Smooth muscle cell of the pulmonary artery (primary cell): Measurements from ENCODE around the gene NUTM1. TPM values are rescaled to one million over a fixed set of nuclear protein-coding genes. Genes with fewer than 3 reads are reported as not detected.

ENCODE experiments used
- total RNA-seq: library from RNA; depleted of rRNA; stranded (reverse); fragments of >200 nt; gene quantifications from 2 replicates; pipeline ENCODE4 v1.2.3, GENCODE V29; 2014

NUTM1 gene, protein sequence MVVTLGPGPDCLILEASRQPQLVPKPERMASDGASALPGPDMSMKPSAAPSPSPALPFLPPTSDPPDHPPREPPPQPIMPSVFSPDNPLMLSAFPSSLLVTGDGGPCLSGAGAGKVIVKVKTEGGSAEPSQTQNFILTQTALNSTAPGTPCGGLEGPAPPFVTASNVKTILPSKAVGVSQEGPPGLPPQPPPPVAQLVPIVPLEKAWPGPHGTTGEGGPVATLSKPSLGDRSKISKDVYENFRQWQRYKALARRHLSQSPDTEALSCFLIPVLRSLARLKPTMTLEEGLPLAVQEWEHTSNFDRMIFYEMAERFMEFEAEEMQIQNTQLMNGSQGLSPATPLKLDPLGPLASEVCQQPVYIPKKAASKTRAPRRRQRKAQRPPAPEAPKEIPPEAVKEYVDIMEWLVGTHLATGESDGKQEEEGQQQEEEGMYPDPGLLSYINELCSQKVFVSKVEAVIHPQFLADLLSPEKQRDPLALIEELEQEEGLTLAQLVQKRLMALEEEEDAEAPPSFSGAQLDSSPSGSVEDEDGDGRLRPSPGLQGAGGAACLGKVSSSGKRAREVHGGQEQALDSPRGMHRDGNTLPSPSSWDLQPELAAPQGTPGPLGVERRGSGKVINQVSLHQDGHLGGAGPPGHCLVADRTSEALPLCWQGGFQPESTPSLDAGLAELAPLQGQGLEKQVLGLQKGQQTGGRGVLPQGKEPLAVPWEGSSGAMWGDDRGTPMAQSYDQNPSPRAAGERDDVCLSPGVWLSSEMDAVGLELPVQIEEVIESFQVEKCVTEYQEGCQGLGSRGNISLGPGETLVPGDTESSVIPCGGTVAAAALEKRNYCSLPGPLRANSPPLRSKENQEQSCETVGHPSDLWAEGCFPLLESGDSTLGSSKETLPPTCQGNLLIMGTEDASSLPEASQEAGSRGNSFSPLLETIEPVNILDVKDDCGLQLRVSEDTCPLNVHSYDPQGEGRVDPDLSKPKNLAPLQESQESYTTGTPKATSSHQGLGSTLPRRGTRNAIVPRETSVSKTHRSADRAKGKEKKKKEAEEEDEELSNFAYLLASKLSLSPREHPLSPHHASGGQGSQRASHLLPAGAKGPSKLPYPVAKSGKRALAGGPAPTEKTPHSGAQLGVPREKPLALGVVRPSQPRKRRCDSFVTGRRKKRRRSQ
- total RNA-seq = not detected in 2 replicates

DNA sequence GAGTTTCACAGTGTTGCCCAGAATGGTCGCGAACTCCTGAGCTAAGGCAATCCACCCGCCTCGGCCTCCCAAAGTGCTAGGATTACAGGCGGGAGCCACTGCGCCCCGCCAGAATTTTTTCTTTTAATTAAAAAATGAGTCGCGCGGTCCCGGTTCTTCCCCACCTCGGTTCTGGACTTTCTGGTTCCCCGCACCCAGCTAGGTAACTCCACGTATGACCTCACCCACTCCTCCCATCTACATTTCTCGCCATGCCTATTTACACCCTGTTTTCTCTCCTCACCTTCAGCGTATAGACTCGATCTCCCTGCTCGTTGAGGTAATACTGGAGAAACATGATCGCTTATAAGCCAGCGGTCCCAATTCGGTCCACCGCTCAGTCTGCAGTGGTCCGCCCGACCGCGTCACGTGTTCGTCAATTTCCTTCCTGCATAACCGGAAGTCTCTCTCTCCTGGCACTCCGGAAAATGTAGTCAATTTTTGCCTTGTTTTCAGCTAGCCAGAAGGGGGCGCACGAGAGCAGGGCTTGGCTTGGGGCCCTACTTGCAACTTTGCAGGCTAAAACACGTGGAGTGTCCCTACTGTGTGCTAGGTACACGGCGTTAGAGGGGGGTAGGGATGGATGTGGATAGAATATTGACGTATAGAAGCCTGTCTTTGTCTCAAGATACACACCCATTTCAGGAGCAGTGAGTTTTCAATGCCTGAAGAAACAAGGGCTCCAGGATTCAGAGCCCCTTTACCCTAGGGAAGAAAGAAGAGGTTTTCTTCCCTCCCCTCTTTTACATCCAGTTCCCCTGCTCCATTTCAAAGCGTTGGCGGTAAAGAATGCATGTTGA, at the start of gene NUTM1, which contains the start of gene NOP10:
TSS of gene NUTM1 (plus strand) at position 579 of the 839 bp plus-strand sequence. CDS start 382 bp downstream, outside the sequence.
TSS of gene NOP10 (minus strand) at position 400 of the 839 bp plus-strand sequence. CDS start at position 337, 63 bp downstream.

DNA sequence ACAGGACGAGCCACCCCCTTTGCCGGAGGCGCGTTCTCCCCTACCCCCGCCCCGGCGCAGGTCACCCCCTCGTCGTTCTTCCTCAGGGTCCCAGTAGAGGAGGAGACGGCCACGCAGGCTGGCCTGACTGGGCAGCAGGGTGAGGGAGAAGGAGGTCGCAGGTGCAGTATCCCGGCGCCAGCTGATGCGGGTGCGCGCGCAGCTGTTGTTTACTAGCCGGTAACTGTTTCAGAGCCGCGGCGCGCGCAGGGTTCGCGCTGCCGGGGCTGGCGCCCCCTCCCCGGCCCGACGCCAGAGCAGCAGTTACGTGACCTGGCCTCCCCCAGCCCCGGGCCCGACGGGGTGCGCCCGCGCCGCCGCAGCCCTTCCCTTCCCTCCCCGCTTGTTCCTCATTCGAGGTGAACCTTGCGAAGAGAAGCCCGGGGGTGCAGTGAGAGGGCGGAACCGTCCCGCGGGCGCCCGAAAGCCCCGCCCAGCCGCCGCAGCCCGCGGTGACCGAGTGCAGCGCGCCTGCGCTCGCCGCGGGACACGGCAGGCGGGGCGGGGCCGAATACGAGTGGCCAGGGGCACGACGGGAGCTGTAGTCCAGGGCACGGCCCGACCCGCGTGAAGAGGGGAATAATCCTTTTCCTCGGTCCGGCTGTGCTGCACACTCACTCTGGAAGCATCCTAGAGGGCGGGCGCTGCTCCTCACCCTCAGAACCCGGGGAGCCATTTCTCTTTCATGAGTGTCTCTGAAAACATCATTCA, 5.4 kb upstream of the NUTM1 start, which contains the start of gene SLC12A6:
TSS of gene SLC12A6 (minus strand) at position 225 of the 750 bp plus-strand sequence. CDS start 1,101 bp downstream, outside the sequence.

DNA sequence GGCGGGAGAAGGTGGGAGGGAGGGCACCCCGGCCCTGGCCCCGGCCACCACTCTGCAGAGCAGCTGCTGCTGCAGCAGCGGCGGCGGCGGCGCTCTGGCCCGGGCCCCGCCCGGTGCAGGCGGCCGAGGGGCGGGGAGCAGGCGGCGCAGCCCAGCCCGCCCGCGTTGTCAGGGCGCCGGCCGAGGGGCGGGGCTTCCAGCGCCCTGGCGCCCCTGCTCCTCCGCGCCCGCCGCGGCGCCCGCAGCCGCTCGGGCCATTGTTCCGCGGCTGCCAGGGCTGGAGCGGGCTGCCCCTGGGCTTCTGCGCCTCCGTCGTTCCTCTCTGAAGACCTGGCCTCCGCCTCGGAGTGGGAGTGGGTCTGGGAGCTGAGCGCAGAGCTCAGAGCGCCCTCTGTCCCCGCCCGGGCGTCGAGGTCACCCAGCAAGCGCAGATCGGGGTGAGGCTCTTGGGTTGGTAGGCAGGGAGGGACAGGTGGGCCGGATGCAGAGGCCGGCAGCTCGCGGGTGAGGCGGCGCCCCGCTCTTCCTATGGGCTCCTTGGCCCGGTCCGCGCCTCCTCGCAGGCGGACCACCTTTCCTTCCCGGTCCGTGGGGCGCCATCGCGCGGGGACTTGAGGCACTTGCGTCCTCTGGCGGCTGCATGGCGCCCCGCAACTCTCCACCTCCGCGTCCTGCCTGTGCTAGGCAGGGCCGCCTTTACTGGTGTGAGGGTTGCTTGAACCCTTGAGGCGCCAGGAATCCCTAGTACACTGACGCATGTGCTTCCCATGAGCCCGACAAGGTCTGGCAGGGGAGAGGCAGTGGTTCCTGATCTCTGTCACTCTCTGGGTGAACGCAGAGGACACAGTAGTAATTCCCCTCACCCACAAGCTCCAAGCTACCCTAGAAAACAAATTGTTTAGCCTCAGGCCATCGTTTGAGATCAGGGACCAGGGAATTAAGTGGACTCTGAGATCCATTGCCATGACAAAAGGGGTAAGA, 24.3 kb downstream of the NUTM1 start, which contains the start of gene LPCAT4:
TSS of gene LPCAT4 (minus strand) at position 96 of the 981 bp plus-strand sequence. CDS start 96 bp downstream, outside the sequence.

Other genes with a start within 250 kb of the NUTM1 start
- 60.2 and 62.6 TPM in 2 replicates for gene EMC7, start 241.5 kb upstream of the NUTM1 start, total RNA-seq
- 3.6 and 3.9 TPM in 2 replicates for gene PGBD4, start 241.2 kb upstream of the NUTM1 start, total RNA-seq
- 31.6 and 35.9 TPM in 2 replicates for gene KATNBL1, start 133.2 kb upstream of the NUTM1 start, total RNA-seq
- gene EMC4, start 118.3 kb upstream of the NUTM1 start, total RNA-seq = 155 and 182 TPM in 2 replicates
- gene SLC12A6, start 5.5 kb upstream of the NUTM1 start, total RNA-seq = 42.4 and 46.1 TPM in 2 replicates
- 132 and 166 TPM in 2 replicates for gene NOP10, start 179 bp upstream of the NUTM1 start, total RNA-seq
- gene LPCAT4, start 23.9 kb downstream of the NUTM1 start, total RNA-seq = 10.0 and 19.6 TPM in 2 replicates
- gene GOLGA8A, start 94.5 kb downstream of the NUTM1 start, total RNA-seq = 20.2 and 33.6 TPM in 2 replicates
- 14.3 and 28.7 TPM in 2 replicates for gene GOLGA8B, start 240.3 kb downstream of the NUTM1 start, total RNA-seq